HepG2 (cell line): ENCODE data around the gene SREBF1. TPM values are rescaled to one million over a fixed set of nuclear protein-coding genes. Genes with fewer than 3 reads are reported as not detected.

ENCODE experiments used
- MXI1 ChIP-seq: IDR thresholded peaks from 3 replicates; pipeline ENCODE4 v1.6.1; 2012; ENCODE audit warnings: low read depth, low read length, inconsistent platforms, borderline replicate concordance
- NFYB ChIP-seq: sonication (generic); formaldehyde crosslinking; IDR thresholded peaks from 2 replicates; pipeline ENCODE4 v1.4.0; 2020; ENCODE audit warnings: missing genetic modification reagents
- NRL ChIP-seq: sonication (generic); formaldehyde crosslinking; IDR thresholded peaks from 2 replicates; pipeline ENCODE4 v1.5.0; 2020; ENCODE audit warnings: missing genetic modification reagents, mild to moderate bottlenecking, moderate library complexity, borderline replicate concordance
- RARA ChIP-seq: IDR thresholded peaks from 2 replicates; pipeline ENCODE4 v1.6.1; 2016; ENCODE audit warnings: missing genetic modification reagents, missing compliant biosample characterization
- ZFP91 ChIP-seq: sonication (generic); formaldehyde crosslinking; IDR thresholded peaks from 2 replicates; pipeline ENCODE4 v1.9.0; 2022; ENCODE audit warnings: missing genetic modification reagents, mild to moderate bottlenecking, borderline replicate concordance
- ZFX ChIP-seq: sonication (generic); formaldehyde crosslinking; IDR thresholded peaks from 2 replicates; pipeline ENCODE4 v1.4.0; 2020; ENCODE audit warnings: mild to moderate bottlenecking, low read depth, missing genetic modification reagents, moderate library complexity
- ZNF687 ChIP-seq: sonication (generic); formaldehyde crosslinking; IDR thresholded peaks from 2 replicates; pipeline ENCODE4 v1.5.1; 2020; ENCODE audit warnings: mild to moderate bottlenecking, missing genetic modification reagents, moderate library complexity
- polyA plus RNA-seq, 8 experiments: library from polyadenylated mRNA; depleted of rRNA in 3 of 8; stranded (reverse) in 7 of 8; unstranded in 1 of 8; fragments of >200 nt; fragmentation: Illumina TruSeq in 4 of 8; extraction: Trizol in 4 of 8; gene quantifications; 2 replicates each; pipeline versions ENCODE4 v1.2.1 to v1.2.3, GENCODE V29; 2011 to 2016; ENCODE audit warnings: low read depth in 4 of 8, missing spikeins in 1 of 8, mixed read lengths in 1 of 8; ENCODE audit not compliant: insufficient read depth in 1 of 8
- total RNA-seq, 5 experiments: library from RNA; depleted of rRNA; stranded (reverse); fragments of >200 nt; fragmentation: Illumina TruSeq; extraction: Trizol; gene quantifications; 2 replicates each; pipeline ENCODE4 v1.2.3, GENCODE V29; 2016; ENCODE audit warnings: low read depth in 1 of 5
- TF ChIP-seq, protein P1 (sequence below): sonication (generic); formaldehyde crosslinking; IDR thresholded peaks from 2 replicates; pipeline ENCODE4 v1.4.0; 2020; ENCODE audit warnings: mild to moderate bottlenecking, missing genetic modification reagents

SREBF1 gene
- total and polyA plus RNA-seq, 2 of the 13 experiments (the other 11 are each of a cell fraction or from before 2014, with no cell fraction given): 34.3 to 38.0 TPM

GRCh38 chr17:17779015-17779611 is 57.7 kb downstream of the SREBF1 start (continued):
- TF ChIP-seq ZNF687: peak; percentile 85
- TF ChIP-seq MXI1: no peak
- 0 out of 2 replicates have a peak, but pooled peaks have one; percentile 43 for TF ChIP-seq NRL (CRISPR knock-in tag)
- TF ChIP-seq, protein P1, sequence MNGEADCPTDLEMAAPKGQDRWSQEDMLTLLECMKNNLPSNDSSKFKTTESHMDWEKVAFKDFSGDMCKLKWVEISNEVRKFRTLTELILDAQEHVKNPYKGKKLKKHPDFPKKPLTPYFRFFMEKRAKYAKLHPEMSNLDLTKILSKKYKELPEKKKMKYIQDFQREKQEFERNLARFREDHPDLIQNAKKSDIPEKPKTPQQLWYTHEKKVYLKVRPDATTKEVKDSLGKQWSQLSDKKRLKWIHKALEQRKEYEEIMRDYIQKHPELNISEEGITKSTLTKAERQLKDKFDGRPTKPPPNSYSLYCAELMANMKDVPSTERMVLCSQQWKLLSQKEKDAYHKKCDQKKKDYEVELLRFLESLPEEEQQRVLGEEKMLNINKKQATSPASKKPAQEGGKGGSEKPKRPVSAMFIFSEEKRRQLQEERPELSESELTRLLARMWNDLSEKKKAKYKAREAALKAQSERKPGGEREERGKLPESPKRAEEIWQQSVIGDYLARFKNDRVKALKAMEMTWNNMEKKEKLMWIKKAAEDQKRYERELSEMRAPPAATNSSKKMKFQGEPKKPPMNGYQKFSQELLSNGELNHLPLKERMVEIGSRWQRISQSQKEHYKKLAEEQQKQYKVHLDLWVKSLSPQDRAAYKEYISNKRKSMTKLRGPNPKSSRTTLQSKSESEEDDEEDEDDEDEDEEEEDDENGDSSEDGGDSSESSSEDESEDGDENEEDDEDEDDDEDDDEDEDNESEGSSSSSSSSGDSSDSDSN (CRISPR knock-in tag): peak; percentile 67
- TF ChIP-seq ZFX (CRISPR knock-in tag): peak; percentile 55
- peak; percentile 21; the same call in 1 of the 2 replicates for TF ChIP-seq ZFP91 (CRISPR knock-in tag)
- TF ChIP-seq NFYB (CRISPR knock-in tag): 0 out of 2 replicates have a peak, but pooled peaks have one; percentile 5
- TF ChIP-seq RARA (CRISPR knock-in tag): 0 out of 2 replicates have a peak, but pooled peaks have one; percentile 8
- TF ChIP-seq, all 625 proteins: peak for 16
